ENCODE data around the gene MT1H. TPM values are rescaled to one million over a fixed set of nuclear protein-coding genes. Genes with fewer than 3 reads are reported as not detected.
"Not testable (repeated sequence)": the region's sequence is repeated elsewhere in the genome, so short reads cannot be mapped to it uniquely, and the experiment has no call there.

Gene MT1H
- total RNA-seq, 2 donors from 2014 or later = not detected

DNA sequence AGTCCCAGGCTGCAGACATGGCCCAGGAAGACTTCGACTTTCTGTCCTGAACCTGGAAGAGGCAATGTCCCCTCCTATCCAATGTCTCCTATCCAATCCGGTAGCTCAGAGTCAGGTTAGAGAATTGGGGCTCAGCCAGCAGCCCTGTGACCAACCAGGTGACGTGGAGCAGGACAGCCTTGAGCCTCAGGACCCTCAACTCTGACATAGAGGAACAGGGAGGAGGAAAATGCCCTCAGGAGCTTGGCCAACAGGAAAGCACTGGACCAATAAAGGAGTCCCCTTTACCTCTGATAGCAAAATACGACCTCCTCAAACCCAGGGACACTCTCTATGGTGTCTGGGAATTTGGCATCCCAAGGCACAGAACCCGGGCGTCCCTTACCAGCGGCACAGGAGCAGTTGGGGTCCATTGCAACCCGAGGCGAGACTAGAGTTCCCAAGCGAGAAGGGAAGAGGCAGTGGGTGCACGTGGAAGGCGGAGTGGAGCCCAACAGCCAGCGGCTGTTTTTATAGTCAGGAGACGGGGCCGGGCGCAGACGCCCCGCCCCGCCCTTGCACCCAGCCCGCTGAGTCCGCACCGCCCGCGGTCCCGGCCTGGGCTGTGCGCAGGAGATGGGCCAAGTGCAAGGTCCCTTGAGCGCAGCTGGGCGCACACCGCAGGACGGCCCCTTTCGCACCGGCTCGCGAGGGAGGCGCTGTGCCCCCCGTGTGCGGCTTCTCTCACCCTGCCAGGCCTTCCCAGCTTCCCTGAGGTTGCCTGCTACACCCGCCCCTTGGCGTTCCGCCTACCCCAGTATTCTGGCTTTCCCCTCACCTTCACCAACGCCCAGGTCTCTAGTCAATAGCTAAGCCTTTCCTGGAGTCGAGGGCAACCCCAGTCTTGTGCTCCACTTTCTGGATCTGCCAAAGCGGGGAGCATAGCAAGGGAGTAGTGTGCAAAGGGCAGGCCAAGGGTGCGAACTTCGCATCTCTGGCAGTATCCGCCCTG, 1.7 kb upstream of the MT1H start, which contains the start of gene MT1G:
MT1G (minus strand) TSS at position 485 of the 991 bp plus-strand sequence; CDS start at position 413, 72 bp downstream.
- Mint-ChIP-seq H3K27me3 (peaks cover 40% of the 10 kb centered on the region), H3K4me1 (peaks cover 14% of the 10 kb centered on the region), H3K27ac (no peak within 1 kb of the TSS), H3K9me3 (no peaks in the 10 kb centered on the region), H3K4me3 (peak within 1 kb of the TSS; percentile 20), H3K36me3 (ENCODE audit: low read depth) (peaks cover 28% of the 10 kb centered on the region)
- ATAC-seq (replicated peaks) = no peak

- no peak overlapping the region for H3K4me3 Mint-ChIP-seq
- H3K27ac Mint-ChIP-seq = no peak overlapping the region
- H3K27me3 Mint-ChIP-seq = peaks cover 37% of the 10 kb centered on the region
- no peak for ATAC-seq (replicated peaks)
- no peaks in the 10 kb centered on the region for H3K9me3 Mint-ChIP-seq
- peaks cover 10% of the 10 kb centered on the region for H3K4me1 Mint-ChIP-seq
- peaks cover 21% of the 10 kb centered on the region for H3K36me3 Mint-ChIP-seq (ENCODE audit: low read depth)
Measured at GRCh38 chr16:56669840-56670619, 416 bp downstream of the MT1H start.

- H3K27ac Mint-ChIP-seq = no peak overlapping the region
- H3K27me3 Mint-ChIP-seq = peaks cover 42% of the 10 kb centered on the region
- no peak overlapping the region for H3K4me3 Mint-ChIP-seq
- H3K9me3 Mint-ChIP-seq = no peaks in the 10 kb centered on the region
- no peak for ATAC-seq (replicated peaks)
- H3K4me1 Mint-ChIP-seq = peaks cover 15% of the 10 kb centered on the region
- peaks cover 17% of the 10 kb centered on the region for H3K36me3 Mint-ChIP-seq (ENCODE audit: low read depth)
Measured at GRCh38 chr16:56670620-56670934, 963 bp downstream of the MT1H start.

DNA sequence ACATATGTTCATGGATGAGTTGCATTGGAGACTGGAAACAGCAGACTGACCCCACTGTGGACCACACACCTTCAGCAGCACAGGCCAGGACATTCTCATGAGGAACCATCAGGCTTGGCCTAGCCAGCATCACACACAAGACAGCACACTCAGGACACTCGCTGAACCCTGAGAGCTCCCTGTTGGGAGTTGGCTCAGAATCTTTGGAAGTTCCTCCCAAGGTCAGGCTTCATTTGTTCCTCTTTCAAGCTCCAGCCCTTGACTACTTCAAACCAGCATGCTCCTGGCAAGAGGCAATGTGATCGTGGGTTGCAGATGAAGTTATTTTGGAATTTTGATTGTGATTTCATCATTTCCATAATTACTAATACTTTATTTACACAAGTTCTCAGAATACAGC, 2.1 kb downstream of the MT1H start:
- H3K9me3 Mint-ChIP-seq = not testable (repeated sequence)
- H3K4me1 Mint-ChIP-seq = peaks cover 15% of the 10 kb centered on the region

GRCh38 chr16:56672171-56672570, 2.6 kb downstream of the MT1H start:
- Mint-ChIP-seq H3K27me3 (peaks cover 39% of the 10 kb centered on the region), H3K4me1 (peaks cover 15% of the 10 kb centered on the region)
- ATAC-seq (replicated peaks) = peak; percentile 38
- not testable (repeated sequence) for H3K9me3 Mint-ChIP-seq; H3K27ac Mint-ChIP-seq; H3K4me3 Mint-ChIP-seq; H3K36me3 Mint-ChIP-seq (ENCODE audit: low read depth)

More for the DNA sequence above, 2.1 kb downstream of the MT1H start:
- not testable (repeated sequence) for H3K27ac Mint-ChIP-seq; H3K4me3 Mint-ChIP-seq; ATAC-seq (replicated peaks); H3K36me3 Mint-ChIP-seq (ENCODE audit: low read depth)
- H3K27me3 Mint-ChIP-seq = peaks cover 39% of the 10 kb centered on the region

DNA sequence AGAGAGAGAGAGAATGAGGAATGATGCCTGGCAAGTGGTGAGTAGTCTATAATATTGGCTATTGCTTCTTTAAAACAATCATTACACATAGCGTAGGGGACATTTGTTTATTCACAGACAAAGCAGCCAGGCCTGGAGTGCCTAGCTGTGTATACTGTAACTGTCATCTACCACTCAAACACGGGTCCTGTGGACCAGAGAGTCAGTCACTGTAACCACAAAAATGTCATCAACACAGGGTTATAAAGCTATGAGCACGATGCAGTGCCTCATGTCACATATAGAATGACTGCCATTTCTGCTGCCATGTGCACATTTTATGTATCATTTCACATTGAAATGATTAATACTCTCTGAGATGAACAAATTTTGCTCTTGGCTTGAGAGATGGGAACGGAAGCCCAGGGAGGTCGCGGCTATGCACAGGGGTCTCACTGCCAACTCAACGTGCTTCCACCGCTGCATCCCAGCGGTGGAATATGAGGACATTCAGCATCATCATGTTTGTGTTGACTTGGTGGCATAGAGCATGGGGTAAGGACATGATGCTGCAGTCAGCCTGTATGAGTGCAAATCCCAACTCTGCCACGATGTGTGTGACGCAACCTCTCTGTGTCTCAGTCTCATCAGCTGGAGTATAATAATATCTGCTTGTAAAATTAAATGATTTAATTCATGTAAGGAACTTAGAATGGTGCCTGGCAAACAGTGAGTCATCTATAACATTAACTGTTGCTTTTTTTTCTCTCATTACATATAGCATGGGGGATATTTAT, 3.3 kb downstream of the MT1H start:
- peak; percentile 61 for ATAC-seq (replicated peaks)
- H3K9me3 Mint-ChIP-seq = no peaks in the 10 kb centered on the region
- peaks cover 15% of the 10 kb centered on the region for H3K4me1 Mint-ChIP-seq
- peaks cover 32% of the 10 kb centered on the region for H3K27me3 Mint-ChIP-seq
- H3K27ac Mint-ChIP-seq = no peak overlapping the region
- no peak overlapping the region for H3K4me3 Mint-ChIP-seq
- peaks cover 7% of the 10 kb centered on the region for H3K36me3 Mint-ChIP-seq (ENCODE audit: low read depth)

GRCh38 chr16:56673921-56674320, 4.3 kb downstream of the MT1H start:
- Mint-ChIP-seq H3K36me3 (ENCODE audit: low read depth) (peaks cover 1% of the 10 kb centered on the region), H3K27ac (no peak overlapping the region)
- no peak for ATAC-seq (replicated peaks)

GRCh38 chr16:56674570-56674969, 5.0 kb downstream of the MT1H start:
- H3K27me3 Mint-ChIP-seq = peaks cover 19% of the 10 kb centered on the region
- H3K36me3 Mint-ChIP-seq (ENCODE audit: low read depth); ATAC-seq (replicated peaks); H3K9me3 Mint-ChIP-seq; H3K4me1 Mint-ChIP-seq; H3K27ac Mint-ChIP-seq; H3K4me3 Mint-ChIP-seq: not testable (repeated sequence)

More at GRCh38 chr16:56673921-56674320, 4.3 kb downstream of the MT1H start:
- Mint-ChIP-seq H3K9me3 (no peaks in the 10 kb centered on the region), H3K27me3 (peaks cover 24% of the 10 kb centered on the region), H3K4me1 (peaks cover 8% of the 10 kb centered on the region), H3K4me3 (no peak overlapping the region)

GRCh38 chr16:56675685-56676210, 6.1 kb downstream of the MT1H start:
- Mint-ChIP-seq H3K4me3 (peak overlapping the region; percentile 58), H3K4me1 (peaks cover 11% of the 10 kb centered on the region), H3K36me3 (ENCODE audit: low read depth) (no peaks in the 10 kb centered on the region), H3K27ac (peak overlapping the region; percentile 39), H3K27me3 (peaks cover 11% of the 10 kb centered on the region), H3K9me3 (no peaks in the 10 kb centered on the region)
- no peak for ATAC-seq (replicated peaks)

GRCh38 chr16:56677474-56677873, 7.9 kb downstream of the MT1H start:
- H3K4me1 Mint-ChIP-seq = peaks cover 11% of the 10 kb centered on the region
- no peaks in the 10 kb centered on the region for H3K36me3 Mint-ChIP-seq (ENCODE audit: low read depth)
- H3K27ac Mint-ChIP-seq = no peak overlapping the region
- peaks cover 6% of the 10 kb centered on the region for H3K27me3 Mint-ChIP-seq
- no peak overlapping the region for H3K4me3 Mint-ChIP-seq
- no peak for ATAC-seq (replicated peaks)
- no peaks in the 10 kb centered on the region for H3K9me3 Mint-ChIP-seq

GRCh38 chr16:56679078-56679730, 9.6 kb downstream of the MT1H start:
- ATAC-seq (replicated peaks) = no peak
- Mint-ChIP-seq H3K27me3 (peaks cover 6% of the 10 kb centered on the region), H3K4me3 (no peak overlapping the region), H3K4me1 (peaks cover 14% of the 10 kb centered on the region), H3K9me3 (no peaks in the 10 kb centered on the region), H3K27ac (no peak overlapping the region), H3K36me3 (ENCODE audit: low read depth) (no peaks in the 10 kb centered on the region)

GRCh38 chr16:56679818-56680217, 10.2 kb downstream of the MT1H start:
- Mint-ChIP-seq H3K27ac (no peak overlapping the region), H3K4me3 (no peak overlapping the region), H3K9me3 (no peaks in the 10 kb centered on the region), H3K27me3 (peaks cover 6% of the 10 kb centered on the region), H3K36me3 (ENCODE audit: low read depth) (no peaks in the 10 kb centered on the region), H3K4me1 (peaks cover 17% of the 10 kb centered on the region)
- ATAC-seq (replicated peaks) = peak; percentile 81

DNA sequence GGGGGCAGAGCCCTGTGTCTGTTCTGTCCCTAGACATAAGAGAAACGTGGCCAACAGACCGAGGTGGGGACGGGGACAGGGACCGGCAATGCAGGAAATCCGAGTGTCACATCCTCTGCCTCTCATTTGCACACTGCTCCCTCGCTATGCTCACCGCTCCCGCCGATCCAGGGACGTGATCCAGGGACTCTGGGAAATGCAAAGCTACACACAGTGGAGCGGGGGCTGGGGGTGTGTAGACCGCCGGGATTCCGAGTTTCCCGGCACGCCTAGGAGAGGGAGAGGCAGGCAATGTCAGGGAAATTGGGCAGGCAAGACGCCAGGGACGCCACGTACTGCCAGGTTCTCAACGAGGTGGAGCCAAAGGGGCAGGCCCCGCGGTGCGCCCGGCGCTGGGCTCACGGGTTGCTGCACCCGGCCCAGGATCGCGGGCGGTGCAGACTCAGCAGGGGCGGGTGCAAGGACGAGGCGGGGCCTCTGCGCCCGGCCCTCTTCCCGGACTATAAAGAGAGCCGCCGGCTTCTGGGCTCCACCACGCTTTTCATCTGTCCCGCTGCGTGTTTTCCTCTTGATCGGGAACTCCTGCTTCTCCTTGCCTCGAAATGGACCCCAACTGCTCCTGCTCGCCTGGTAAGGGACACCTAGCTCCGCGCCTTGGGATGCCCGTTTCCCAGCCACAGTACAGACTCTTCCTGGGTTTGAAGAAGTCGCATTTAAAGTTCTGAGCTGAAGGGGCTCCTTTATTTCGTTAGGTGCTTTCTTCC, 12.5 kb downstream of the MT1H start, which contains the start of gene MT1X:
MT1X (plus strand) TSS at position 532 of the 764 bp plus-strand sequence; CDS start at position 603, 71 bp downstream.
- peak; percentile 96 for ATAC-seq (replicated peaks)
- H3K36me3 Mint-ChIP-seq (ENCODE audit: low read depth) = no peaks in the 10 kb centered on the region
- no peaks in the 10 kb centered on the region for H3K27me3 Mint-ChIP-seq
- peaks cover 10% of the 10 kb centered on the region for H3K4me1 Mint-ChIP-seq
- no peaks in the 10 kb centered on the region for H3K9me3 Mint-ChIP-seq
- peak within 1 kb of the TSS; percentile 90 for H3K4me3 Mint-ChIP-seq
- H3K27ac Mint-ChIP-seq = peak within 1 kb of the TSS; percentile 80
